SJSA1 (cell line): ENCODE data around the gene HOOK2. TPM values are rescaled to one million over a fixed set of nuclear protein-coding genes. Genes with fewer than 3 reads are reported as not detected.
"Not testable (repeated sequence)": the region's sequence is repeated elsewhere in the genome, so short reads cannot be mapped to it uniquely, and the experiment has no call there.

Source experiments
- DNase-seq, 2 experiments: peaks; one replicate each; pipeline ENCODE4 v3.0.0-alpha.2; 2015 to 2020; ENCODE audit warnings: low spot score in 2 of 2, low read depth in 1 of 2
- H3K27ac ChIP-seq: fragments of 250-450 bp; sonication (Bioruptor Pico); 2 replicates; pipeline ENCODE4 v1.5.1; 2020; ENCODE audit warnings: mild to moderate bottlenecking, moderate library complexity
- H3K27me3 ChIP-seq: fragments of 250-450 bp; sonication (Bioruptor Pico); replicated peaks from 2 replicates; pipeline ENCODE4 v1.5.1; 2020; ENCODE audit warnings: mild to moderate bottlenecking, moderate library complexity
- H3K36me3 ChIP-seq: fragments of 250-450 bp; sonication (Bioruptor Pico); 2 replicates; pipeline ENCODE4 v1.5.1; 2020; ENCODE audit warnings: mild to moderate bottlenecking
- H3K4me1 ChIP-seq: fragments of 250-450 bp; sonication (Bioruptor Pico); replicated peaks from 2 replicates; pipeline ENCODE4 v1.6.1; 2021; ENCODE audit warnings: mild to moderate bottlenecking
- H3K4me3 ChIP-seq: fragments of 250-450 bp; sonication (Bioruptor Pico); 2 replicates; pipeline ENCODE4 v1.5.1; 2020; ENCODE audit warnings: mild to moderate bottlenecking
- H3K9me3 ChIP-seq: fragments of 250-450 bp; sonication (Bioruptor Pico); replicated peaks from 2 replicates; pipeline ENCODE4 v1.5.1; 2020; ENCODE audit warnings: mild to moderate bottlenecking
- total RNA-seq: library from RNA; depleted of rRNA; stranded (reverse); fragments of >200 nt; shearing (Covaris generic); gene quantifications from 2 replicates; pipeline ENCODE4 v1.2.3, GENCODE V29; 2014; rRNA removed

The HOOK2 gene
- total RNA-seq, 1 experiment from 2014 or later: 12.4 TPM

DNA sequence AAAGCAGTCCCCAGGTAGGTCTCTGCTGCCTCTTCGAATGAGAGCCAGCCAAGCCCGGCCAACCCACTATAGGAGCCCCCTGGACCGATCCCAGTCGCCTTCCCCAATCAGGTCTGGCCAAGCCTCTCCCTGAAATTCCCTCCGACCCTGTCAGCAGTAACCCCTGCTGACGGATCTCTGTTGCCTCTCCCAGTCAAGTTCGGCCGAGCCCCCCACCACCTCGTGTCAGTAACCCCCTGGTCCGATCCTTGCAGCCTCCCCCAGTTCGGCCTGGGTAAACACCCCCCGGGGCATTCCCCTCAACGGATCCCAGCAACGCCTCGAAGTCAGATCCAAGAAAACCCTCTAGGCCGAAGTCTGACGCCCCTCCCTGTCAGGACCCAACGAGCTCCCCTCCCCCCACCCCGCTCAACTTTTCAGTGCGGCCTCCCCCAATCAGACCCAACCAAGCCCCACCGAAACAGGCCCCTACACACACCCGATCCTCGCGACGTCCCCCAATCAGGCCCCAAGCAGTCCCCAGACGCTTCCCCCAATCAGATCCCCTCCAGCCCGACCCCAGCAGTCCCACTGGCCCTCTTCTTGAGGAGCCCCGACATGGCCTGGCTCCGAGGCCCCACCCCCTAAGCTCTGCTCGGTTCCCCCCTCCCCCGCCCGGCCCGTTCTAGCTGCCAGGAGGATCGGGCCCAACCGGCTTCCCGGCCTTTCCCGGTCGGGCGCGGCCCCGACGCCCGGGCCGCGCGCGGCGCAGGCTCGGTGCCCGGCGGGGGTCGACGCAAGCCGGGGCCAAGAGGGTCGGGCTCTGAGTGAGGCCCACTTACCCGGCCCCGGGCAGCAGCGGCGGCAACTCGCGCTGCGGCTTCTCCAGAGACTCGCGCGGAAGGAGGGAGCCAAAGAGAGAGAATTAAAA lies 53.4 kb downstream of the HOOK2 start:
- H3K27ac ChIP-seq: peak overlapping the region; percentile 87
- H3K27me3 ChIP-seq: no peaks in the 10 kb centered on the region
- H3K9me3 ChIP-seq: no peaks in the 10 kb centered on the region
- peaks cover 42% of the 10 kb centered on the region for H3K36me3 ChIP-seq
- H3K4me1 ChIP-seq: peaks cover 27% of the 10 kb centered on the region
- H3K4me3 ChIP-seq: peak overlapping the region; percentile 62
- DNase-seq: peak; percentile 58 to 87

DNA sequence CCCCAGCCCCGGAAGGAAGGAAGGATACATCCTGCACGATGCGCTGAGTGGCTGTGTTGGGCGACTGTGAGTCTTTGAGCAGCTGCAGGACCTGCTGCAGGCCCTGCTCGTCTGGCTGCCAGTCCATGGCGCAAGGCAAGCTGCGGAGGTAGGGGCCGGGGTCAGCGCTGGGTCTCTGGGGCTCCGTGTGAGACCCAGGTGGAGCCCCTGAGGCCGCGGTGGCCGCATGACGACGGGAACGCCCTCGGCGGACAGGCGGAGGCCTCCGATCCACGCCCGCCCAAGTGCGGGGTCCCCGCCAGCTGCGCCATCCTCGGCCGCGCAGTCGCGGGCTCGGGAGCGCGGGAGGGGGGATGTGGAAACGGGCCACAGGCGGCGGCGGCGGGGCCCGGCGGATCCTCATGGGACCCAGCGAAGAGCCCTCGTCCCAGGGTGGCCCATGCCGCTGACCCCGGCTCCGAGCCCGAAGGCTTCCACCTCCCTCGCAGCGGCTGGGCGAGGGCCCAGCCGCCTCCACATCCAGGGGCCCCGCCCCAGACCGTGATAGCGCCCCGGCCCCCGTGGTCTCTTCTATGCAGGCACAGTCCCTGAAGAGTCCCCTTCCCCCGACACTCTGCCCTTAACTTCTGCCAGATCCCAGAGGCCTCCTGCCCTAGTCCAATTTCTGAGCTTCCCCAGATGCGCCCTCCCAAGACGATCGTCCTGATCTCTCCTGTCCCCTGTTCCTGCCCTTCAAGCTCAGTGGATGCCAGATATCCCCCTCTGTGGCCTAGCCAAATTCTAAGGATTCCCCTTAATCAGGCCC lies 54.3 kb downstream of the HOOK2 start:
- peak overlapping the region; percentile 87 for H3K27ac ChIP-seq
- peaks cover 46% of the 10 kb centered on the region for H3K36me3 ChIP-seq
- peak overlapping the region; percentile 62 for H3K4me3 ChIP-seq
- peak in 1 of 2 experiments; percentile 34 for DNase-seq
- H3K4me1 ChIP-seq: peaks cover 27% of the 10 kb centered on the region
- H3K27me3 ChIP-seq: no peaks in the 10 kb centered on the region
- H3K9me3 ChIP-seq: no peaks in the 10 kb centered on the region

DNA sequence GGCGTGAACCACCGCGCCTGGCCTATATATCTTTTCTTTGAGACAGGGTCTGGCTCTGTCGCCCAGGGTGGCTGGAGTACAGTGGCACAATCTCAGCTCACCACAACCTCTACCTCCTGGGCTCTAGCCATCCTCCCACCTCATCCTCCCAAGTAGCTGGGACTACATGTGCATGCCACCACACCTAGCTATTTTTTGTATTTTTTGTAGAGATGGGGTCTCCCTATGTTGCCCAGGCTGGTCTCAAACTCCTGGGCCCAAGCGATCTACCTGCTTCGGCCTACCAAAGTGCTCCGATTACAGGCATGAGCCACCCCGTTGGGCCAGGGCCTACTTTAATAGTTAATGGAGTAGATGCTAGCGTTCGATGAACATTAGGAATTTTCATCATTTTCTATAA lies 55.1 kb downstream of the HOOK2 start:
- H3K4me1 ChIP-seq: peaks cover 27% of the 10 kb centered on the region
- H3K4me3 ChIP-seq: peak overlapping the region; percentile 62
- H3K27ac ChIP-seq: no peak overlapping the region
- no peak for DNase-seq
- no peaks in the 10 kb centered on the region for H3K27me3 ChIP-seq
- H3K36me3 ChIP-seq: peaks cover 53% of the 10 kb centered on the region
- no peaks in the 10 kb centered on the region for H3K9me3 ChIP-seq

DNA sequence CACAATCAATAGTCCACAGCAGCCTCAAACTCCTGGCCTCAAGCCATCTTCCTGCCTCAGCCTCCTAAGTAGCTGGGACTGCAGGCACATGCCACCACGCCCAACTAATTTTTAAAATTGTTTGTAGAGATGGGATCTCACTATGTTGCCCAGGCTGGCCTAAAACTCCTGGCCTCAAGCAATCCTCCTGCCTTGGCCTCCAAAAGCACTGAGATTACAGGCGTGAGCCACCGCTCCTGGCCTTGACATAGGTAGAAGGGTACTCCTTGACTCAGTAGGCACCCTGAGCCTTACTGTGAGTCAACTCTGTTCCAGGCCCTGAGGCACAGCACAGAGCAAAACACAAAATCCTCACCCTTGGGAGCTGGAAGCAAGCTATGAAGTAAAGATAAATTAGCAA lies 59.4 kb downstream of the HOOK2 start:
- peaks cover 9% of the 10 kb centered on the region for H3K4me1 ChIP-seq
- H3K27ac ChIP-seq: no peak overlapping the region
- H3K4me3 ChIP-seq: no peak overlapping the region
- H3K27me3 ChIP-seq: no peaks in the 10 kb centered on the region
- peaks cover 90% of the 10 kb centered on the region for H3K36me3 ChIP-seq
- DNase-seq: no peak
- no peaks in the 10 kb centered on the region for H3K9me3 ChIP-seq

DNA sequence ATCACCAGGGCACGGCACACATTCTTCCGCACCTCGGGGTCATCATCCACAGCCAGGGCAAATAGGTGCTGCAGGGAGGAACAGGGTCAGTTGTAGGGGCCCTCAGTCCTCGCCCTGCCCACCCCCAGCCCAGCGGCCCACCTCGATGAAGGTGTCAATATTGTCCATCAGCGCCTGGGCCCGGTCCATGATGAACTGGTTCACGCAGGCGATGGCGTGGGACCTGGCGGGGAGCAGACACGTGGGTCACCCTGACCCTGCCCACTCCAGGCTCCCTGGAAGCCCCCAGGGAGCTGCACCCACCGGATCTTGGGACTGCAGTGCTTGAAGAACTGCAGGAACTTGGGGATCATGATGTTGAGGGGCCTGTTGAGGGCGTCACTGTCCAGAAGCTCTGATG lies 60.2 kb downstream of the HOOK2 start:
- Histone ChIP-seq H3K27me3 (no peaks in the 10 kb centered on the region), H3K27ac (no peak overlapping the region), H3K4me3 (no peak overlapping the region), H3K9me3 (no peaks in the 10 kb centered on the region), H3K36me3 (peaks cover 91% of the 10 kb centered on the region), H3K4me1 (peaks cover under 1% of the 10 kb centered on the region; the same call in 1 of the 2 replicates)
- no peak for DNase-seq

DNA sequence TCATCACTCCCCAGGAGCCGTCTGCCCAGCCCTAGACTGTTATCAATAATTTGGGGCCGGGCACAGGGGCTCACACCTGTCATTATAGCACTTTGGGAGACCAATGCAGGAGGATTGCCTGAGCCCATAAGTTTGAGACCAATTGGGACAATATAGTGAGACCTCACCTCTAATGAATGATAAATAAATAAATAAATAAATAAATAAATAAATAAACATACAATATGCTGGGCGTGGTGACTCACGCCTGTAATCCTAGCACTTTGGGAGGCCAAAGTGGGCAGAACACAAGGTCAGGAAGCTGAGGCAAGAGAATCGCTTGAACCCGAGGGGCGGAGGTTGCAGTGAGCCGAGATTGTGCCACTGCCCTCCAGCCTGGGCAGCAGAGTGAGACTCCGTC lies 62.0 kb downstream of the HOOK2 start:
- H3K9me3 ChIP-seq, DNase-seq, H3K4me1 ChIP-seq, H3K27me3 ChIP-seq, H3K27ac ChIP-seq, H3K4me3 ChIP-seq: not testable (repeated sequence)
- H3K36me3 ChIP-seq: peaks cover 93% of the 10 kb centered on the region

Other genes with a start within 250 kb of the HOOK2 start
- gene ZNF564, start 224.1 kb downstream of the HOOK2 start, total RNA-seq: 3.3 and 5.4 TPM in 2 replicates
- gene ZNF490, start 164.7 kb downstream of the HOOK2 start, total RNA-seq: 2.1 and 2.4 TPM in 2 replicates
- 14.8 and 15.4 TPM in 2 replicates for gene ZNF791, start 164.6 kb downstream of the HOOK2 start, total RNA-seq
- gene MAN2B1, start 108.8 kb downstream of the HOOK2 start, total RNA-seq: 36.1 and 38.7 TPM in 2 replicates
- 9.7 and 23.7 TPM in 2 replicates for gene WDR83, start 108.7 kb downstream of the HOOK2 start, total RNA-seq
- 69.4 and 71.1 TPM in 2 replicates for gene DHPS, start 93.7 kb downstream of the HOOK2 start, total RNA-seq
- gene GNG14, start 87.6 kb downstream of the HOOK2 start, total RNA-seq: not detected in 2 replicates
- 9.0 and 13.2 TPM in 2 replicates for gene FBXW9, start 78.9 kb downstream of the HOOK2 start, total RNA-seq
- 24.0 and 25.8 TPM in 2 replicates for gene TNPO2, start 51.6 kb downstream of the HOOK2 start, total RNA-seq
- 274 and 417 TPM in 2 replicates for gene TRIR, start 40.9 kb downstream of the HOOK2 start, total RNA-seq
- 88.5 and 127 TPM in 2 replicates for gene GET3, start 38.1 kb downstream of the HOOK2 start, total RNA-seq
- 0.13 TPM in 1 of 2 replicates, not detected in the other for gene BEST2, start 23.8 kb downstream of the HOOK2 start, total RNA-seq
- gene JUNB, start 15.9 kb upstream of the HOOK2 start, total RNA-seq: 112 and 115 TPM in 2 replicates
- 4.6 and 8.7 TPM in 2 replicates for gene PRDX2, start 26.2 kb upstream of the HOOK2 start, total RNA-seq
- not detected in 2 replicates for gene THSD8, start 26.5 kb upstream of the HOOK2 start, total RNA-seq
- gene RNASEH2A, start 31.0 kb upstream of the HOOK2 start, total RNA-seq: 68.8 and 78.9 TPM in 2 replicates
- not detected in 2 replicates for gene RTBDN, start 59.0 kb upstream of the HOOK2 start, total RNA-seq
- gene MAST1, start 63.0 kb upstream of the HOOK2 start, total RNA-seq: not detected in 2 replicates
- 21.8 and 25.5 TPM in 2 replicates for gene DNASE2, start 105.9 kb upstream of the HOOK2 start, total RNA-seq
- not detected in 2 replicates for gene KLF1, start 111.6 kb upstream of the HOOK2 start, total RNA-seq
- 25.9 and 43.7 TPM in 2 replicates for gene GCDH, start 115.6 kb upstream of the HOOK2 start, total RNA-seq
- gene SYCE2, start 143.7 kb upstream of the HOOK2 start, total RNA-seq: 0.24 TPM in 1 of 2 replicates, not detected in the other
- gene FARSA, start 158.2 kb upstream of the HOOK2 start, total RNA-seq: 48.3 and 101 TPM in 2 replicates
- 1,330 and 1,700 TPM in 2 replicates for gene CALR, start 163.1 kb upstream of the HOOK2 start, total RNA-seq
- 145 and 164 TPM in 2 replicates for gene RAD23A, start 170.3 kb upstream of the HOOK2 start, total RNA-seq
- gene GADD45GIP1, start 181.7 kb upstream of the HOOK2 start, total RNA-seq: 75.7 and 84.3 TPM in 2 replicates
- 0.41 TPM in 1 of 2 replicates, not detected in the other for gene DAND5, start 194.0 kb upstream of the HOOK2 start, total RNA-seq
- gene NFIX, start 219.9 kb upstream of the HOOK2 start, total RNA-seq: 9.4 and 10.9 TPM in 2 replicates